ENCODE measurements around the gene CD300E.

The CD300E gene

DNA sequence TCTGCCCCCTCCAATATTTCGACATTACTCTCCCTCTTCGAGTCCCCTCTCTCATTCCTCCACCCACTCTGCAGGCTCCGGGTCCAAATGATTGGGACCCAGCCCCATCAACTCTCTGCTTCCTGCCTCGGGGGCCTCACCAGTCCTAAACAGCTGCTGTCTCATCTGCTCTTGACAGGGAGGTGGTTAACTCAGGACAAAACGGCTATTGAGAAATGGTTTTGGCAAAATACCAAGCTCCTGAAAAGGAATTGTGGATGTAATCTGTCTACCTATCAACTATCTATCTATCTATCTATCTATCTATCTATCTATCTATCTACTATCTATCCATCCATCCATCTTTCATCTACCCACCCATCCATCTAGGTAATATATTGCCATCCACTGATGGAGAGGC, 58.4 kb downstream of the CD300E start:
- TF ChIP-seq, protein P1, sequence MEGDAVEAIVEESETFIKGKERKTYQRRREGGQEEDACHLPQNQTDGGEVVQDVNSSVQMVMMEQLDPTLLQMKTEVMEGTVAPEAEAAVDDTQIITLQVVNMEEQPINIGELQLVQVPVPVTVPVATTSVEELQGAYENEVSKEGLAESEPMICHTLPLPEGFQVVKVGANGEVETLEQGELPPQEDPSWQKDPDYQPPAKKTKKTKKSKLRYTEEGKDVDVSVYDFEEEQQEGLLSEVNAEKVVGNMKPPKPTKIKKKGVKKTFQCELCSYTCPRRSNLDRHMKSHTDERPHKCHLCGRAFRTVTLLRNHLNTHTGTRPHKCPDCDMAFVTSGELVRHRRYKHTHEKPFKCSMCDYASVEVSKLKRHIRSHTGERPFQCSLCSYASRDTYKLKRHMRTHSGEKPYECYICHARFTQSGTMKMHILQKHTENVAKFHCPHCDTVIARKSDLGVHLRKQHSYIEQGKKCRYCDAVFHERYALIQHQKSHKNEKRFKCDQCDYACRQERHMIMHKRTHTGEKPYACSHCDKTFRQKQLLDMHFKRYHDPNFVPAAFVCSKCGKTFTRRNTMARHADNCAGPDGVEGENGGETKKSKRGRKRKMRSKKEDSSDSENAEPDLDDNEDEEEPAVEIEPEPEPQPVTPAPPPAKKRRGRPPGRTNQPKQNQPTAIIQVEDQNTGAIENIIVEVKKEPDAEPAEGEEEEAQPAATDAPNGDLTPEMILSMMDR (IDR thresholded peaks at IDR 0.05; ENCODE audit: low read depth, low read length), result no peak
- H3K4me3 ChIP-seq (ENCODE audit: low read depth, low read length), result no peak overlapping the region

DNA sequence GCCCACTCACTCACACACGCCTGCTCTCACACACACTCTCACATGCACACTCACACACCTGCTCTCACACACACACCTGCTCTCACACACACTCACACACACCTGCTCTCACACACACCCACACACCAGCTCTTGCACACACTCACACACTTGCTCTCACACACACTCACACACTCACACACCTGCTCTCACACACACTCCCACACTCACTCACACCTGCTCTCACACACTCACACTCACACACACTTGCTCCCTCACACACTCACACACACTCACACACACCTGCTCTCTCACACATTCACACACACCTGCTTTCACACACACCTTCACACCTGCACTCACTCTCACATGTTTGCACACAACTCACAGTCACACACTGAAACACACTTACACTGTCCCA, 60.2 kb downstream of the CD300E start:
- no peak overlapping the region for H3K4me3 ChIP-seq (ENCODE audit: low read depth, low read length)
- TF ChIP-seq, protein P1 (IDR thresholded peaks at IDR 0.05; ENCODE audit: low read depth, low read length), result no peak

DNA sequence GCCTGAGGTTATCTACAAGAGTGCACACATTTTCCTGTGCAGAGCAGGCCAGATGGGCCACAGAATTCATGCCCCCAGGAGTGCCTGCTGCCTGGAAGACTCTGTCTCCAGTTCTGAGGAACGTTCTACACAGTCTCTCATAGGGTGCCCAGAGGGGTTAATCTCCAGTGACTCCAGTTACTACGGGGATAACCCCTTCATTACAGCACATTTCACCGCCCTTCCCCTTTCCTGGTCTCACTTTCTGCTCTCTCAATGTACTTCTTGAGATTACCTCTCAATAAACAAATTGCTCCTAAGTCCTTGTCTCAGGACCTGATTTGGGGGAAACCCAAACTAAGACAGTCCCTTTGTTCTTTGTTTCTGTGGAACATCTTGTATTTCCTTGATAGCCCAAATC, 62.0 kb downstream of the CD300E start:
- TF ChIP-seq, protein P1 (IDR thresholded peaks at IDR 0.05; ENCODE audit: low read depth, low read length), result no peak
- H3K4me3 ChIP-seq (ENCODE audit: low read depth, low read length), result no peak overlapping the region
